Transverse colon (tissue), 4 donors: Measurements from ENCODE around the gene MORC3. TPM values are rescaled to one million over a fixed set of nuclear protein-coding genes. Genes with fewer than 3 reads are reported as not detected.

Experiments used
- DNase-seq: peaks from one replicate; pipeline ENCODE4 v3.0.0-alpha.2; 2019
- H3K27ac ChIP-seq, 4 donors: fragments of 200-600 bp; sonication (generic); 2 replicates each; pipeline ENCODE4 v1.5.1; 2016 to 2018; ENCODE audit warnings: inconsistent platforms in 4 of 4
- H3K27me3 ChIP-seq: fragments of 200-600 bp; sonication (generic); 2 replicates; pipeline ENCODE4 v1.5.1; 2017; ENCODE audit warnings: inconsistent platforms
- H3K36me3 ChIP-seq, 4 donors: fragments of 200-600 bp; sonication (generic); 2 replicates each; pipeline ENCODE4 v1.5.1; 2017 to 2019; ENCODE audit warnings: inconsistent platforms in 4 of 4
- H3K4me1 ChIP-seq, 4 donors: fragments of 200-600 bp; sonication (generic); 2 replicates each; pipeline ENCODE4 v1.5.1; 2017 to 2020; ENCODE audit warnings: inconsistent platforms in 4 of 4
- H3K4me3 ChIP-seq, 4 donors: fragments of 200-600 bp; sonication (generic); 1 replicate in 1 of 4; 2 replicates in 3 of 4; pipeline versions ENCODE4 v1.5.1 to v1.6.1; 2017 to 2019; ENCODE audit warnings: inconsistent platforms in 4 of 4
- H3K9me3 ChIP-seq, 2 donors: fragments of 200-600 bp; sonication (generic); 2 replicates each; pipeline ENCODE4 v1.5.1; 2017 to 2019; ENCODE audit warnings: inconsistent platforms in 2 of 2
- CTCF ChIP-seq, 5 experiments: fragments of 200-600 bp in 3 of 5; fragments of 450-650 bp in 2 of 5; sonication (generic) in 3 of 5; IDR thresholded peaks; 1 replicate in 2 of 5; 2 replicates in 3 of 5; pipeline ENCODE4 v1.5.1; 2016 to 2017; ENCODE audit warnings: antibody characterized with exemption in 5 of 5, inconsistent platforms in 3 of 5, mild to moderate bottlenecking in 2 of 5, moderate library complexity in 1 of 5
- EP300 ChIP-seq: sonication (generic); formaldehyde crosslinking; IDR thresholded peaks from one replicate; pipeline ENCODE4 v1.6.1; 2017; ENCODE audit warnings: antibody characterized with exemption, low read depth
- POLR2A ChIP-seq: fragments of 450-650 bp; IDR thresholded peaks from one replicate; pipeline ENCODE4 v1.6.1; 2016; ENCODE audit warnings: antibody characterized with exemption, mild to moderate bottlenecking, moderate library complexity
- POLR2AphosphoS5 ChIP-seq, 3 donors: sonication (generic); formaldehyde crosslinking; IDR thresholded peaks; one replicate each; pipeline ENCODE4 v1.6.1; 2016; ENCODE audit warnings: antibody characterized with exemption in 3 of 3
- WGBS, 2 donors: methylation state at CpG; one replicate each; pipeline ENCODE4 v1.1.5; 2018; ENCODE audit warnings: low coverage in 1 of 2; 5-methylcytosine and 5-hydroxymethylcytosine counted together
- in situ Hi-C, 4 donors: fragments of 200-750 bp; cut with MboI; loops; one replicate each; pipeline versions ENCODE4 v1.15.0 to v1.15.1; 2017; ENCODE audit warnings: low sequenced_read_pairs in 3 of 4, low pct_ligation_motif_present in 1 of 4, low pct_unique_long_range_greater_than_20kb in 1 of 4
- intact Hi-C: fragments of 100-400 bp; cut with DNase I; formaldehyde crosslinking; loops from one replicate; pipeline ENCODE4 v1.15.1; 2023; ENCODE audit warnings: low total_unique reads
- total RNA-seq, 4 donors: library from RNA; depleted of rRNA; stranded (reverse); fragments of >200 nt; gene quantifications; one replicate each; pipeline ENCODE4 v1.1.0, GENCODE V29; 2016

MORC3 gene
- total RNA-seq, 4 donors from 2014 or later, result 33.7 to 127 (median 56.8) TPM

- in situ Hi-C loops (no loop called here), intact Hi-C loops (no loop called here)
Measured at GRCh38 chr21:36350282-36350910, 30.4 kb downstream of the MORC3 start.

GRCh38 chr21:36354918-36355680 is 35.1 kb downstream of the MORC3 start:
- WGBS, 2 donors, result 91 to 98% methylated on average over 5 of the region's 5 CpGs
- Histone ChIP-seq H3K36me3 (peaks cover 0 to 54% (median 18%) of the 10 kb centered on the region in 4 donors), H3K27me3 (no peaks in the 10 kb centered on the region), H3K4me1 (peaks cover 0 to 4% (median 0%) of the 10 kb centered on the region in 4 donors), H3K4me3 (no peak overlapping the region), H3K9me3 (no peaks in the 10 kb centered on the region), H3K27ac (no peak overlapping the region)
- intact Hi-C loops, result loop anchor here (5.0 kb wide), 1 partner anchor 1493 kb away; no protein-coding TSS in a partner anchor
- no peak for DNase-seq
- in situ Hi-C loops, result no loop called here
- no peak for TF ChIP-seq POLR2A

More at GRCh38 chr21:36350282-36350910, 30.4 kb downstream of the MORC3 start:
- H3K36me3 ChIP-seq, result peaks cover 0 to 67% (median 21%) of the 10 kb centered on the region in 4 donors
- H3K27me3 ChIP-seq, result no peaks in the 10 kb centered on the region
- H3K4me1 ChIP-seq, result peaks cover 0 to 10% (median 1%) of the 10 kb centered on the region in 4 donors
- H3K27ac ChIP-seq, result no peak overlapping the region
- no peak for DNase-seq
- no peaks in the 10 kb centered on the region for H3K9me3 ChIP-seq
- no peak for TF ChIP-seq POLR2A
- no peak for TF ChIP-seq POLR2AphosphoS5 (IDR thresholded peaks at IDR 0.05)
- TF ChIP-seq CTCF (IDR thresholded peaks at IDR 0.05), result no peak
- no peak for TF ChIP-seq EP300
- 79 to 95% methylated on average over 5 to 11 of the region's 11 CpGs for WGBS, 2 donors
- no peak overlapping the region for H3K4me3 ChIP-seq

GRCh38 chr21:36355868-36356267 is 35.9 kb downstream of the MORC3 start:
- no peaks in the 10 kb centered on the region for H3K9me3 ChIP-seq
- DNase-seq, result no peak
- H3K27me3 ChIP-seq, result no peaks in the 10 kb centered on the region
- peaks cover 0 to 55% (median 20%) of the 10 kb centered on the region in 4 donors for H3K36me3 ChIP-seq
- H3K27ac ChIP-seq, result no peak overlapping the region
- in situ Hi-C loops (no loop called here), intact Hi-C loops (loop anchor here (5.0 kb wide), 1 partner anchor 1494 kb away; no protein-coding TSS in a partner anchor)
- H3K4me3 ChIP-seq, result no peak overlapping the region
- TF ChIP-seq CTCF (IDR thresholded peaks at IDR 0.05) (no peak), POLR2A (no peak), POLR2AphosphoS5 (IDR thresholded peaks at IDR 0.05) (no peak), EP300 (no peak)
- 38 to 50% methylated on average over 2 of the region's 2 CpGs for WGBS, 2 donors
- H3K4me1 ChIP-seq, result peaks cover 0 to 4% (median 0%) of the 10 kb centered on the region in 4 donors

- H3K27ac ChIP-seq, result no peak overlapping the region
- H3K9me3 ChIP-seq, result no peaks in the 10 kb centered on the region
- H3K36me3 ChIP-seq, result peaks cover 0 to 72% (median 33%) of the 10 kb centered on the region in 4 donors
- H3K4me1 ChIP-seq, result peaks cover 0 to 4% (median 0%) of the 10 kb centered on the region in 4 donors
- in situ Hi-C loops (no loop called here), intact Hi-C loops (loop anchor here (5.0 kb wide), 1 partner anchor 1497 kb away; no protein-coding TSS in a partner anchor)
- no peak for DNase-seq
- H3K27me3 ChIP-seq, result no peaks in the 10 kb centered on the region
- no peak overlapping the region for H3K4me3 ChIP-seq
- TF ChIP-seq POLR2A (no peak), POLR2AphosphoS5 (IDR thresholded peaks at IDR 0.05) (no peak), CTCF (IDR thresholded peaks at IDR 0.05) (no peak), EP300 (no peak)
- WGBS, 2 donors, result 89 to 92% methylated on average over 2 of the region's 2 CpGs
Measured at GRCh38 chr21:36359185-36359584, 39.2 kb downstream of the MORC3 start.
